Forelimb muscle (tissue), 1 donor: ENCODE measurements around the gene MLXIPL. TPM values are rescaled to one million over a fixed set of nuclear protein-coding genes. Genes with fewer than 3 reads are reported as not detected.
"Not testable (repeated sequence)": the region's sequence is repeated elsewhere in the genome, so short reads cannot be mapped to it uniquely, and the experiment has no call there.

Source experiments
- DNase-seq: peaks from one replicate; pipeline ENCODE4 v3.0.0-alpha.2; 2013; ENCODE audit warnings: low read depth
- polyA plus RNA-seq: library from polyadenylated mRNA; unstranded; fragments of 120-200 nt; gene quantifications from one replicate; pipeline ENCODE4 v1.2.1, GENCODE V29; 2013; ENCODE audit not compliant: insufficient read length

The MLXIPL gene
- polyA plus RNA-seq, 1 donor: 0.10 TPM

- no peak for DNase-seq
Observed at GRCh38 chr7:73646785-73647724, 22.7 kb upstream of the MLXIPL start.

GRCh38 chr7:73645643-73646174 lies 21.4 kb upstream of the MLXIPL start:
- no peak for DNase-seq

- no peak for DNase-seq
Observed at GRCh38 chr7:73644688-73645286, 20.5 kb upstream of the MLXIPL start.

- DNase-seq: no peak
Observed at GRCh38 chr7:73642834-73643233, 18.5 kb upstream of the MLXIPL start.

DNA sequence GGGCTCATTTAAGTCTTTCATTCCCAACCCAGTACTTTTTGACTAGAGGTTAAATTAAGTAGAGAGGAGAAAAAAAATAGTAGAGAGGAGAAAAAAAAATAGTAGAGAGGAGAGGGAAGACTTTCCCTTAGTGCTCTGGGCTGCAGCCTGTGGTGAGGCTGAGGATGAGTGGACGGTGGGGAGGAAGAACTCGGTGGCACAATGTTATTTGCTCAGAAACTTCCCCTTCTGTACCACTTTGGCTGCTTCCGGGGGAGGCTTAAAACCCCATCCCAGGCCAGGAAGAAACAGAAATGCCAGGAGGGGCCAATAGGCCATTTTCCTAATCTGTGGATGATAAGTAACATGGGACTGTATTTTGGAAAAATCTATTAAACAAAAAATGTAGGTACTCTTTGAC lies 14.6 kb upstream of the MLXIPL start:
- DNase-seq: no peak

DNA sequence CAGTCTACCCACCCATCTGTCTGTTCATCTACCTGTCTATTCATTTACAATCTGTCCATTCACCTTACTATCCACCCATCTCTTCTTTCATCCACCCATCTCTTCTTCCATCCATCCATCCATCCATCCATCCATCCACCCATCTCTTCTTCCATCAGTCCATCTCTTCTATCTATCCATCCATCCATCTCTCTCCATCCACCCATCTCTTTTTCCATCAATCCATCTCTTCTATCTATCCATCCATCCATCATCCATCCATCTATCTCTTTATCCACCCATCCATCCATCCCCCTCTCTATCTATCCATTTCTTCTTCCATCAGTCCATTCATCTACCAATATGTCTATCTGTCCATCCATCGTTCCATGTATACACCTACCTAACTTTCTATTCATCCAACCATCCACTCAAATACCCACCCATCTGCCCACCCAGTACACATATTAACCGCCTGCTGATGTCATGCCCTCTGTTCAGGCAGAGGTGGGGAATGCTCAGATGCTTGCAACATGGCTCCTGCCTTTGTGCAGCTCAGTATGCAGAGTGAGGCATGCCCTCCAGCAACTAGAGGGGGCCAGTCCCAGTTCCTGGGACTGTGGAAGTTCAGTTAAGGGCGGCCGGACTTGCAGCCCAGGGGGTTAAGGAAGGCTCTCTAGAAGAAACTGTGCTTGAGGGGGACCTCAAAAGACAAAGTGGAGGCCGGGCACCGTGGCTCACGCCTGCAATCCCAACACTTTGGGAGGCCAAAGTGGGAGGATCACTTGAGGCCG lies 11.3 kb upstream of the MLXIPL start:
- DNase-seq: no peak

- no peak for DNase-seq
Observed at GRCh38 chr7:73633844-73634243, 9.5 kb upstream of the MLXIPL start.

DNA sequence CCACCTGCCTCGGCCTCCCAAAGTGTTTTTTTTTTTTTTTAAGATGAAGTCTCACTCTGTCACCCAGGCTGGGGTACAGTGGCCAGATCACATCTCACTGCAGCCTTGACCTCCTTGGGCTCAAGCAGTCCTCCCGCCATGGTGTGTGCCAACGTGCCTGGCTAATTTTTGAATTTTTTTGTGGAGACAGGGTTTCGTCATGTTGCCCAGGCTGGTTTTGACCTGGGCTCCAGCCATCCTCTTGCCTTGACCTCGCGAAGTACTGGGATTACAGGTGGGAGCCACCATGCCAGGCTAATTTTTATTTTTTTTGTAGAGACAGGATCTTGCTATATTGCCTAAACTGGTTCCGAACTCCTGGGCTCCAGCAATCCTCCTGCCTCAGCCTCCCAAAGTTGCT lies 9.0 kb upstream of the MLXIPL start:
- no peak for DNase-seq

- DNase-seq: no peak
Observed at GRCh38 chr7:73631558-73631957, 7.2 kb upstream of the MLXIPL start.

DNA sequence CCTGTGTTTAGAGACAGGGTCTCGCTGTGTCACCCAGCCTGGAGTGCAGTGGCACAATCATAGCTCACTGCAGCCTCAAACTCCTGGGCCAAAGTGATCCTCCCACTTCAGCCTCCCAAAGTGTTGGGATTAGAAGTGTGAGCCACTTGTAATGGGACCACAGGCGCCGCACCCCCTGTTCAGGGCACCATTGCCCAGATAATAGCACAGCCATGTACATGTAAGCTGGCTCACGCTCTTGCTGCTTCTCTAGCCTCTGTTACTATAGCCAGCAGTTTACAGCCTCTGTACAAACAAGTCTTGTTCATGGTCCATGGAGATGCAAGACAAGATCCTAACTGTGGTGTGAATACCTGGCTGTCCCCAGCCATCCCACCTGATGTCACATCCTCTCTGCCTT lies 4.2 kb upstream of the MLXIPL start:
- no peak for DNase-seq

- no peak for DNase-seq
Observed at GRCh38 chr7:73626814-73627213, 2.5 kb upstream of the MLXIPL start.

GRCh38 chr7:73625276-73625675 lies 954 bp upstream of the MLXIPL start:
- no peak for DNase-seq

- no peak for DNase-seq
Observed at GRCh38 chr7:73624669-73625001, 313 bp upstream of the MLXIPL start.

GRCh38 chr7:73622909-73623797 lies 1.2 kb downstream of the MLXIPL start:
- DNase-seq: no peak

GRCh38 chr7:73622527-73622908 lies 1.8 kb downstream of the MLXIPL start:
- DNase-seq: no peak

DNA sequence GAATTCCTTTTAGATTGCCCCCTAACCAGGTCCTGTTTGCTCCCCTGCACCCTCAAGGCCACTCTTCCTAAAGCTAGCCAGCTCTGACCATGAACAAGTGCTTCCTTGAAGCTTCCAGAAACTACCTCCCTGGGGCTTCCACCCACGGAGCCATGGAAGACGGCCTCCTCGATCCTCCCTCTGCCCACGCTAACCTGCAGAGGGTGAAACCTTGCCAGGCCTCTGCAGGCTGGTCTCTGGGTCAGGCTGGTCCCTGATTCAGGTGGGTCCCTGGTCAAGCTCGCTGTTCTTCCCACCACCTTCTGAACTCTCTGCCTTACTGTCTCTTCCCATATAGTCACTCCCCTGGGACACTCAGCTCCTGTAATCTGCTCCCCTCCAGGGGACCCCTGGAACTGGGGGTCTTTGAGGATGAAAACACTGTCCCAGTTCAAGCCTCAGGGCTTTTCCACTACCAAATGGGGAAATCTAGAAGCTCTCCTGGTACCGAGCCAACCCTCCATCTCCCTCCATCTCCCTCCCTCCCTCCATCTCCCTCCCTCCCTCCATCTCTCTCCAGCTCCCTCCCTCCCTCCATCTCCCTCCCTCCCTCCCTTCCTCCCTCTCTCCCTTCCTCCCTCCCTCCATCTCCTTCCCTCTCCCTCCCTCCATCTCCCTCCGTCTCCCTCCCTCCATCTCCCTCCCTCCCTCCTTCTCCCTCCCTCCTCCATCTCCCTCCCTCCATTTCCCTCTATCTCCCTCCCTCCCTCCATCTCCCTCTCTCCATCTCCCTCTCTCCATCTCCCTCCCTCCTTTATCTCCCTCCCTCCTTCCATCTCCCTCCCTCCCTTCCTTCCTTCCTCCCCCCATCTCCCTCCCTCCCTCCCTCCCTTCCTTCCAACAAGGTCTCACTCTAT lies 2.9 kb downstream of the MLXIPL start:
- no peak for DNase-seq

- DNase-seq: not testable (repeated sequence)
Observed at GRCh38 chr7:73619394-73619793, 4.9 kb downstream of the MLXIPL start.

DNA sequence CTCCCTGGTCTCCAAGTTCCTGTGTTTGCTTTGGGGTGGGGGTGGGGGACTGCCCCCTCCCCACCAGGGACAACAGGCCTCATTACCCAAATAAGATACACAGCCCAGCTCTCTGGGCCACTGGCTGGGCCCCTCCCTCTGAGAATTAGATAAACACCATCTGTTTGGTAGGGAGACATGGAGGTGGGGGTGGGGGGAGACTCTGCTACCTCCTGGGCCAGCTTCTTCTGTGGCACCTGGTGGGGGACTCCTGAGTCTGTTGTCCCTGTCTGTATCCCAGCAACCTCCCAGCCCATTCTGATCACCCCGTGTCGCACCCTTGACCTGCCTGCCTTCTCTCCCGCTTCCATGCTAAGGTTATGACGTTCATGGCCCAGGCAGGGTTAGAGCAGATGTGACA lies 5.8 kb downstream of the MLXIPL start:
- DNase-seq: no peak

- DNase-seq: not testable (repeated sequence)
Observed at GRCh38 chr7:73617520-73617919, 6.8 kb downstream of the MLXIPL start.

DNA sequence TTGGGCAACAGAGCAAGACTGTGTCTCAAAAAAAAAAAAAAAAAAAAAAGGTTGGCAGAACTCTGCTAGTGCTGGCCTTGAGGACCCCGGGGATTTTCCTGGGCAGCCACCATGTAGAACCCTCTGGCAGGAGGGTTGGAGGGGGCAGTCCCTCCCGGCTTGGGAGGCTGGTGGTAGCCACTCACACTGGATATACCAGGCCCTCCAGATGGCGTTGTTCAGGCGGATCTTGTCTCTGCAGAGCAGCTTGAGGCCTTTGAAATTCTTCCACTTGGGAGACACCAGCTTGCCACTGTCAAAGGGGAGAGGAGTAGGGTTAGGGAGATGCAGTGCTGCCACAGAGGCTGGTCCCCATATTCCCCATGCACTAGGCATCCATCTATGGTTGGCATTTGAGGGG lies 8.4 kb downstream of the MLXIPL start:
- DNase-seq: no peak
